Large intestine (tissue), 3 donors: ENCODE data around the gene U2AF1L4. TPM values are rescaled to one million over a fixed set of nuclear protein-coding genes. Genes with fewer than 3 reads are reported as not detected.

Experiments used
- DNase-seq, 2 donors: peaks; one replicate each; pipeline versions ENCODE4 v3.0.0 to v3.0.0-alpha.2; 2013
- H3K27ac ChIP-seq: one replicate; pipeline ENCODE4 v1.5.1; 2013; ENCODE audit warnings: low read length
- H3K27me3 ChIP-seq: 2 replicates; pipeline ENCODE4 v1.6.1; 2013; ENCODE audit warnings: low read length; ENCODE audit not compliant: control insufficient read depth, insufficient read depth
- H3K36me3 ChIP-seq: 2 replicates; pipeline ENCODE4 v1.6.1; 2013; ENCODE audit warnings: low read length; ENCODE audit not compliant: control insufficient read depth, insufficient read depth
- H3K4me1 ChIP-seq: one replicate; pipeline ENCODE4 v1.6.1; 2013; ENCODE audit warnings: low read length; ENCODE audit not compliant: control insufficient read depth, insufficient read depth
- H3K4me3 ChIP-seq: one replicate; pipeline ENCODE4 v1.5.1; 2013; ENCODE audit warnings: low read length
- H3K9me3 ChIP-seq: one replicate; pipeline ENCODE4 v1.6.1; 2013; ENCODE audit warnings: mild to moderate bottlenecking, low read depth, low read length, moderate library complexity; ENCODE audit not compliant: control insufficient read depth
- WGBS: methylation state at CpG from one replicate; pipeline ENCODE4 v1.1.5; 2013; ENCODE audit warnings: low lambda C conversion rate; ENCODE audit not compliant: insufficient coverage; 5-methylcytosine and 5-hydroxymethylcytosine counted together
- polyA plus RNA-seq: library from polyadenylated mRNA; unstranded; fragments of 120-200 nt; gene quantifications from one replicate; pipeline ENCODE4 v1.2.1, GENCODE V29; 2013

U2AF1L4 gene
- polyA plus RNA-seq, 1 donor: 31.2 TPM

DNA sequence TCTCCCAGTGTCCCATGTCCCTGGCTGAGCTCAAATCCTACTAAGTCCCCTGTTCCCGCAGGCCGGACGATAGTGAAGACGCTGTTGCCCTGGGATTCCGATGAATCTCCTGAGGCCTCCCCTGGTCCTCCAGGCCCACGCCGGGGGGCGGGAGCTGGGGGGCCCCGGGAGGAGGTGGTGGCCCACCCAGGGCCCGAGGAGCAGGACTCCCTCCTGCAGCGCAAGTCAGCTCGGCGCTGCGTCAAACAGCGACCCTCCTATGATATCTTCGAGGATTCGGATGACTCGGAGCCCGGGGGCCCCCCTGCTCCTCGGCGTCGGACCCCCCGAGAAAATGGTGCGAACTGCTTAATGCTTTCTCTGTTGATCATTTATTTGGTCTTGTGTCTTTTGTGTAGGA, 21.5 kb downstream of the U2AF1L4 start:
- Histone ChIP-seq H3K4me1 (peaks cover 11% of the 10 kb centered on the region), H3K36me3 (peaks cover 85% of the 10 kb centered on the region), H3K4me3 (no peak overlapping the region), H3K27ac (no peak overlapping the region), H3K9me3 (no peaks in the 10 kb centered on the region), H3K27me3 (no peaks in the 10 kb centered on the region)
- DNase-seq: no peak
- WGBS: no CpG with 5 or more reads among the region's 24 CpGs

DNA sequence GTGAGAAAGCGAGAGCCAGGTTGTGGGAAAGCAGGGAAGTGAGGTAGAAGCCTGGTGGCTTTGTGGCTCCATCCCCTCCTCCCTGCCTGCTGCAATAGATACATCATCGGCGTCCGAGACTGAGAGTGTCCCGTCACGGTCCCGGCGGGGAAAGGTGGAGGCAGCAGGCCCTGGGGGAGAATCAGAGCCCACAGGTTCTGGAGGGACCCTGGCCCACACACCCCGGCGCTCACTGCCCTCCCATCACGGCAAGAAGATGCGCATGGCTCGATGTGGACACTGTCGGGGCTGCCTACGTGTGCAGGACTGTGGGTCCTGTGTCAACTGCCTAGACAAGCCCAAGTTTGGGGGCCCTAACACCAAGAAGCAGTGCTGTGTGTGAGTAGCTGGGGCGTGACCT, 22.3 kb downstream of the U2AF1L4 start:
- no CpG with 5 or more reads among the region's 16 CpGs for WGBS
- Histone ChIP-seq H3K27me3 (no peaks in the 10 kb centered on the region), H3K36me3 (peaks cover 77% of the 10 kb centered on the region), H3K27ac (no peak overlapping the region), H3K9me3 (no peaks in the 10 kb centered on the region), H3K4me3 (no peak overlapping the region), H3K4me1 (peaks cover 11% of the 10 kb centered on the region)
- no peak for DNase-seq

DNA sequence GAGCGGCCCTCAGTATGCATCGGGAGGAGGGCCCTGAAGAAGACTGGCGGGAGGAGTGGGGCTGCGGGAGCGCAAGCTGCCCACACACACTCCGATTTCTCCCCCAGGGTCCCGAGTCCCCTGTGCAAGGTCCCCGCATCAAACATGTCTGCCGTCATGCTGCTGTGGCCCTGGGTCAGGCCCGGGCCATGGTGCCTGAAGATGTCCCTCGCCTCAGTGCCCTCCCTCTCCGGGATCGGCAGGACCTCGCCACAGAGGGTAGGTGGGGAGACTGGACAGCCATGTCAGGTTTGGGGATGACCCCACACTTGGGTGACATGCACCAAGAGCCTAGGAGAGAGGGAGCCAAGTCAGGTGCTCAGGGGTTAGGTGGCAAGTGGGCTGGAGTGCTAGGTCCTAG, 22.8 kb downstream of the U2AF1L4 start:
- no peaks in the 10 kb centered on the region for H3K9me3 ChIP-seq
- peaks cover 72% of the 10 kb centered on the region for H3K36me3 ChIP-seq
- H3K27me3 ChIP-seq: no peaks in the 10 kb centered on the region
- peaks cover 11% of the 10 kb centered on the region for H3K4me1 ChIP-seq
- H3K4me3 ChIP-seq: no peak overlapping the region
- no peak overlapping the region for H3K27ac ChIP-seq
- no CpG with 5 or more reads among the region's 14 CpGs for WGBS
- no peak for DNase-seq

DNA sequence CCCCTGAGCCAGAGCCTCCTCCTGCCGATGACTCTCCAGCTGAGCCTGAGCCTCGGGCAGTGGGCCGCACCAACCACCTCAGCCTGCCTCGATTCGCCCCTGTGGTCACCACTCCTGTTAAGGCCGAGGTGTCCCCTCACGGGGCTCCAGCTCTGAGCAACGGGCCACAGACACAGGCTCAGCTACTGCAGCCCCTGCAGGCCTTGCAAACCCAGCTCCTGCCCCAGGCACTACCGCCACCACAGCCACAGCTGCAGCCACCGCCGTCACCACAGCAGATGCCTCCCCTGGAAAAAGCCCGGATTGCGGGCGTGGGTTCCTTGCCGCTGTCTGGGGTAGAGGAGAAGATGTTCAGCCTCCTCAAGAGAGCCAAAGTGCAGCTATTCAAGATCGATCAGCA, 23.8 kb downstream of the U2AF1L4 start:
- no peak for DNase-seq
- peaks cover 63% of the 10 kb centered on the region for H3K36me3 ChIP-seq
- no CpG with 5 or more reads among the region's 16 CpGs for WGBS
- H3K27ac ChIP-seq: no peak overlapping the region
- no peak overlapping the region for H3K4me3 ChIP-seq
- peaks cover 11% of the 10 kb centered on the region for H3K4me1 ChIP-seq
- H3K9me3 ChIP-seq: no peaks in the 10 kb centered on the region
- H3K27me3 ChIP-seq: no peaks in the 10 kb centered on the region

DNA sequence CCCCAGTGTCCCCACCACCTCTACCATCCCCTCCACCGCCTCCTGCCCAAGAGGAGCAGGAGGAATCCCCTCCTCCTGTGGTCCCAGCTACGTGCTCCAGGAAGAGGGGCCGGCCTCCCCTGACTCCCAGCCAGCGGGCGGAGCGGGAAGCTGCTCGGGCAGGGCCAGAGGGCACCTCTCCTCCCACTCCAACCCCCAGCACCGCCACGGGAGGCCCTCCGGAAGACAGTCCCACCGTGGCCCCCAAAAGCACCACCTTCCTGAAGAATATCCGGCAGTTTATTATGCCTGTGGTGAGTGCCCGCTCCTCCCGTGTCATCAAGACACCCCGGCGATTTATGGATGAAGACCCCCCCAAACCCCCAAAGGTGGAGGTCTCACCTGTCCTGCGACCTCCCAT, 24.6 kb downstream of the U2AF1L4 start:
- peaks cover 55% of the 10 kb centered on the region for H3K36me3 ChIP-seq
- no CpG with 5 or more reads among the region's 17 CpGs for WGBS
- peaks cover 16% of the 10 kb centered on the region for H3K4me1 ChIP-seq
- no peak for DNase-seq
- no peaks in the 10 kb centered on the region for H3K27me3 ChIP-seq
- H3K9me3 ChIP-seq: no peaks in the 10 kb centered on the region
- H3K27ac ChIP-seq: no peak overlapping the region
- H3K4me3 ChIP-seq: no peak overlapping the region

DNA sequence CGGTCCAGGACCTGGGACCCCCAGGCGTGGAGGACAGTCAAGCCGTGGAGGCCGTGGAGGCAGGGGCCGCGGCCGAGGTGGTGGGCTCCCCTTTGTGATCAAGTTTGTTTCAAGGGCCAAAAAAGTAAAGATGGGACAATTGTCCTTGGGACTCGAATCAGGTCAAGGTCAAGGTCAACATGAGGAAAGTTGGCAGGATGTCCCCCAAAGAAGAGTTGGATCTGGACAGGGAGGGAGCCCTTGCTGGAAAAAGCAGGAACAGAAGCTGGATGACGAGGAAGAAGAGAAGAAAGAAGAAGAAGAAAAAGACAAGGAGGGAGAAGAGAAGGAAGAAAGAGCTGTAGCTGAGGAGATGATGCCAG, 25.1 kb downstream of the U2AF1L4 start:
- WGBS: 77% methylated on average over 2 of the region's 9 CpGs
- Histone ChIP-seq H3K4me1 (peaks cover 21% of the 10 kb centered on the region), H3K9me3 (no peaks in the 10 kb centered on the region), H3K36me3 (peaks cover 50% of the 10 kb centered on the region), H3K27ac (no peak overlapping the region), H3K27me3 (no peaks in the 10 kb centered on the region), H3K4me3 (no peak overlapping the region)
- DNase-seq: no peak

DNA sequence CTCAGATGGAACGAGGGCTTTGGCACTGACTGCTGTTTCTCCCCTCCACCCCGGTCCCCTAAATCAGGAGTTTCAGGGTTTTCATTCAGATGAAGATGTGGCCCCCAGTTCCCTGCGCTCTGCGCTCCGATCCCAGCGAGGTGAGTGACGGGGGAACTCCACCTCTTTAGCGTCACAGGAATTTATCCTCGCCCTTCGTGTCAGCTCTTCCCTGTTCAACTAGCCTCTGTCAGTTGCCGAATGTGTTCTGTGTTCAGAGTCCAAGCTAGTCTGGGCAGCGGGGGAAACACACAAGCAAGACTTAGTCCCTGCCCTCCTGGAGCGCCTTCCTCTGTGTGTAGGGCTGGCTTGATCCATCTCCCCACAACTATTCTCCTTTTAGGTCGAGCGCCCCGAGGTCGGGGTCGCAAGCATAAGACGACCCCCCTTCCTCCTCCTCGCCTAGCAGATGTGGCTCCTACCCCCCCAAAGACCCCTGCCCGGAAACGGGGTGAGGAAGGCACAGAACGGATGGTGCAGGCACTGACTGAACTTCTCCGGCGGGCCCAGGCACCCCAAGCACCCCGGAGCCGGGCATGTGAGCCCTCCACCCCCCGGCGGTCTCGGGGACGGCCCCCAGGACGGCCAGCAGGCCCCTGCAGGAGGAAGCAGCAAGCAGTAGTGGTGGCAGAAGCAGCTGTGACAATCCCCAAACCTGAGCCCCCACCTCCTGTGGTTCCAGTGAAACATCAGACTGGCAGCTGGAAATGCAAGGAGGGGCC, 25.6 kb downstream of the U2AF1L4 start:
- Histone ChIP-seq H3K27me3 (no peaks in the 10 kb centered on the region), H3K4me1 (peaks cover 21% of the 10 kb centered on the region), H3K36me3 (peaks cover 45% of the 10 kb centered on the region), H3K9me3 (no peaks in the 10 kb centered on the region), H3K27ac (no peak overlapping the region), H3K4me3 (peak overlapping the region; percentile 80)
- WGBS: no CpG with 5 or more reads among the region's 32 CpGs
- no peak for DNase-seq

DNA sequence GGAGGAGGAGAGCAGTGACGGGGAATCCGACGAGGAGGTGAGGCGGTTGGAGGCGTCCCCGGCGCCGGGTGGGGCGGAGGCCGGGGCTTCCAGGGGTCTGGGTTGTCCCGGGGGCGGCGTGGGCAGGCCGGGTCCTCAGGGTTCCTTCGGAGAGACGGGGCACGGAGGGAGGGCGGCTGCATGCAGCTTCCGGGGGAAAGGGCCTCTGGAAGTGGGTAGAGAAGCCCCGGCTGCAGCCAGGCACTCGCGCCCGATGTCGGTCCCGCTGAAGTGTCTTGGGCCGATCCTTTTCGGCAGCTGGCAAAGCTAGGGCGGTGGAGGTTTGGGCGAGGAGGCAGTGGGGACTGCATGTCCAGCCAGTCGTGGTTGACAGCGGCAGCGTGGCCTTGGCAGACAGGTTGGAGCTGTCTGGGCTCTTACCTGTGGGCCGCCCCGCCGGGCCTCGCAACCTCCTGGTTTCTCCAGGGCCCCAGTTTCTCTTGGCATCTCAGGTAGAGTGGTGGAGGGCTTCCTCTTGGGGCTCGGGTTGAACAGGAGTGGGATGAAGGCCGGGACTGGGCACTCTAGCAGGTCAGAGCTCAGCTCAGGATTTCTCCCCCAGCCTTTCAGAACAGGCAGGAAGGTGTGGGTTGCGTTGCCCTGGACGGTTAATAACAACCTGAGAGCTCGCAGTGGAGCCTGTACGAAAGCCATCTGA, 26.7 kb downstream of the U2AF1L4 start:
- no peaks in the 10 kb centered on the region for H3K27me3 ChIP-seq
- H3K36me3 ChIP-seq: peaks cover 34% of the 10 kb centered on the region
- H3K9me3 ChIP-seq: no peaks in the 10 kb centered on the region
- peak overlapping the region; percentile 49 for H3K27ac ChIP-seq
- no CpG with 5 or more reads among the region's 42 CpGs for WGBS
- H3K4me1 ChIP-seq: peaks cover 21% of the 10 kb centered on the region
- no peak for DNase-seq
- H3K4me3 ChIP-seq: peak overlapping the region; percentile 80

DNA sequence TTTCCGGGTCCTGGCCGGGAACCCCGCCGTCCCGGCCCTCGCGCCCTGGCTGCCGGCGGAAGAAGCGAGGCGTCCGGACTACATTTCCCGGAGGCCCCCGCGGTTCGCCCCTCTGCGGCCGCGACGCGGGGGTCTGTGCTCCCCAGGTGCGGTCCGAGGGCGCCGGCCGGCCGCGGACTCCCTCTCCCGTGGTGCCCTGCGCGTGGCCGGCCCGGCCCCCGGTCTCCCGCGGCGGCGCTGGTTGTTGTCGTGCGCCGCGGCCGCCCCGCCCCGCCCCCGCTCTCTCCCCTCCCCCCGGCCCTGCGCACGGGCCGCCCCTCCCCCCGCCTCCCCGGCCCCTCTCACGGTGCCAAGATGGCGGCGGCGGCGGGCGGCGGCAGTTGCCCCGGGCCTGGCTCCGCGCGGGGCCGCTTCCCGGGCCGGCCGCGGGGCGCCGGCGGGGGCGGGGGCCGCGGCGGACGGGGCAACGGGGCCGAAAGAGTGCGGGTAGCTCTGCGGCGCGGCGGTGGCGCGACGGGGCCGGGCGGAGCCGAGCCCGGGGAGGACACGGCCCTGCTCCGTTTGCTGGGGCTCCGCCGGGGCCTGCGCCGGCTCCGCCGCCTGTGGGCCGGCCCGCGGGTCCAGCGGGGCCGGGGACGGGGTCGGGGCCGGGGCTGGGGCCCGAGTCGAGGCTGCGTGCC, 27.4 kb downstream of the U2AF1L4 start, which contains the start of gene KMT2B:
KMT2B (plus strand) TSS at position 339 of the 680 bp plus-strand sequence; CDS start at position 355, 16 bp downstream.
- no peaks in the 10 kb centered on the region for H3K27me3 ChIP-seq
- peak within 1 kb of the TSS; percentile 80 for H3K4me3 ChIP-seq
- H3K27ac ChIP-seq: peak within 1 kb of the TSS; percentile 81
- no CpG with 5 or more reads among the region's 109 CpGs for WGBS
- peaks cover 27% of the 10 kb centered on the region for H3K36me3 ChIP-seq
- no peaks in the 10 kb centered on the region for H3K9me3 ChIP-seq
- H3K4me1 ChIP-seq: peaks cover 21% of the 10 kb centered on the region
- peak in 1 of 2 donors; percentile 99 for DNase-seq

DNA sequence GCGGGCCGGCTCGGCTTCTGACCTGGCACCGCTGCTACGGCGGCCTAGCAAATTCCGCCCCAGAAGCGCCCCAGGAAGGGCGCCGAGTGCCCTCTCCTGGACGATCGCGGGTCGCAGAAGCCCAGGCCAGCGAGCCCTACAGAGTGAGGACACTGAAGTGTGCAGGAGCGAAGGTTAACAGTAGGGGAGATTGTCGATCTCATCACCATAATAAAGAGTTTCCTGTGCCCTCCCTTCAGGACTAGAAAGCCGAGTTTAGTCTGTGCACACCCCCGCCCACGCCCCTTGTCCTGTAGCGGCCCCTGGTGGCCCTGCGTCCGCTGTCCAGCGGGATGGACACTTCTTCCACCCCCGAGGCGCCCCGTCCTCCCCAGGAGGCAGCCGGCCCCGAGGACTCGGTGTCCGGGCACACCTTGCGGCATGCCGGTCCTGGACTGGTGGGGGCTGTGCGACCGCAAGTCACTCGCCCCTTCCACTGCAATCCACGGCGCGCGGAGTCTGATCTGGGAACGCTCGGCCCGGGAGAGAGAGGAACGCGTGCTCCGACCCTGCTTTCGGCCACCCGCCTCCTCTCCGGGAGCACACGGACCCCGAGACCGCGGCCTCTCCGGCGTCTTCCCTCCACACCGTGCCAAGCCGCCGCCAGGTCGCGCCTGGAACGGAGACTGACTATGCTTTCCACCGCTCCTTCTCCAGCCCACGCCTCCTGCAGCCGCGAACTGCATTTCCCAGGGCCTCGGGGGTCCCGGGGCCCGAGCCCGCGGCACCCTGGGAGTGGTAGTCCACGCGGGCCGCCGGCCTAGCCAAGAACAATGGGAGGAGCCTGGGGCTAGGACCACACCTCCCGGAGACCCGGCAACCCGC, 28.2 kb downstream of the U2AF1L4 start:
- Histone ChIP-seq H3K27me3 (peaks cover 3% of the 10 kb centered on the region), H3K4me3 (peak overlapping the region; percentile 65), H3K4me1 (peaks cover 21% of the 10 kb centered on the region), H3K9me3 (no peaks in the 10 kb centered on the region), H3K36me3 (peaks cover 19% of the 10 kb centered on the region), H3K27ac (peak overlapping the region; percentile 81)
- WGBS: no CpG with 5 or more reads among the region's 77 CpGs
- peak; percentile 88 to 96 for DNase-seq
